WTC11 (cell line): ENCODE results near the gene OGFOD3.

Source experiments
- ATF3 ChIP-seq: sonication (generic); formaldehyde crosslinking; conservative IDR thresholded peaks from 2 replicates; pipeline ENCODE4 v1.8.1; 2022; ENCODE audit warnings: mild to moderate bottlenecking, missing genetic modification reagents
- CTCF ChIP-seq: fragments of 200-600 bp; IDR thresholded peaks from 2 replicates; pipeline ENCODE4 v1.8.0; 2022; ENCODE audit warnings: antibody characterized with exemption
- FOXP1 ChIP-seq: sonication (generic); formaldehyde crosslinking; IDR thresholded peaks from 2 replicates; pipeline ENCODE4 v1.8.0; 2022; ENCODE audit warnings: missing genetic modification reagents, mild to moderate bottlenecking, moderate library complexity, borderline replicate concordance
- KAT7 ChIP-seq: sonication (generic); formaldehyde crosslinking; IDR thresholded peaks from 2 replicates; pipeline ENCODE4 v1.8.1; 2023; ENCODE audit warnings: missing genetic modification reagents, mild to moderate bottlenecking, borderline replicate concordance
- MAX ChIP-seq: sonication (generic); formaldehyde crosslinking; IDR thresholded peaks from 2 replicates; pipeline ENCODE4 v1.8.0; 2022; ENCODE audit warnings: mild to moderate bottlenecking, missing genetic modification reagents
- RELA ChIP-seq: sonication (generic); formaldehyde crosslinking; IDR thresholded peaks from 2 replicates; pipeline ENCODE4 v1.8.1; 2022; ENCODE audit warnings: missing genetic modification reagents, mild to moderate bottlenecking, borderline replicate concordance
- SP1 ChIP-seq: sonication (generic); formaldehyde crosslinking; conservative IDR thresholded peaks from 2 replicates; pipeline ENCODE4 v1.8.1; 2022; ENCODE audit warnings: missing genetic modification reagents
- TCF7 ChIP-seq: sonication (generic); formaldehyde crosslinking; IDR thresholded peaks from 2 replicates; pipeline ENCODE4 v1.8.0; 2022; ENCODE audit warnings: mild to moderate bottlenecking, low read depth, missing genetic modification reagents, moderate library complexity
- TEAD4 ChIP-seq: sonication (generic); formaldehyde crosslinking; IDR thresholded peaks from 2 replicates; pipeline ENCODE4 v1.8.0; 2022; ENCODE audit warnings: mild to moderate bottlenecking, missing genetic modification reagents
- ZBTB43 ChIP-seq: sonication (generic); formaldehyde crosslinking; IDR thresholded peaks from 2 replicates; pipeline ENCODE4 v1.8.1; 2023; ENCODE audit warnings: mild to moderate bottlenecking, missing genetic modification reagents
- TF ChIP-seq, protein P1 (sequence below): sonication (generic); formaldehyde crosslinking; conservative IDR thresholded peaks from 2 replicates; pipeline ENCODE4 v1.8.1; 2023; ENCODE audit warnings: mild to moderate bottlenecking, low read depth, missing genetic modification reagents, moderate library complexity

DNA sequence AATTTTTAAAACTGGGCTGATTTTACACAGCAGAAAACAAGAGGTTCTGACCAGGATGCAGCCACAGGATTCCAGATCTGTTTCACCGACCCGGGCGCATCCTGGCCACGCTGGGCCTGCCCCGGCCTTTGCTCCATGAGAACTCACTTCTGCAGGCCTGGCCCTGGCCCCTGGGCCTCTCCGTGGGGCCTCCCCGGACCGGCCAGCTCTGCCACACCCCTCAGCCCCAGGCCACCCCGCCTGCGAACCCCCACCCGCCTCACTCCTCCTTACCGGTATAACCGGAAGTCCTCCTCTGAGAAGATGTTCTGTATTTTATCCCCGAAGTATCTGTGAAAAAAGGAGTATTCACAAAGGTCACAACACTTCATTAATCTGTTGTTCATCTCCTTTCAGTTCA, 13.3 kb downstream of the OGFOD3 start:
- TF ChIP-seq RELA (CRISPR knock-in tag) (no peak), SP1 (CRISPR knock-in tag) (no peak), CTCF (no peak), FOXP1 (CRISPR knock-in tag) (no peak), MAX (CRISPR knock-in tag) (no peak), TCF7 (no peak), ATF3 (CRISPR knock-in tag) (no peak), KAT7 (CRISPR knock-in tag) (no peak), ZBTB43 (no peak), TEAD4 (no peak)
- TF ChIP-seq, protein P1, sequence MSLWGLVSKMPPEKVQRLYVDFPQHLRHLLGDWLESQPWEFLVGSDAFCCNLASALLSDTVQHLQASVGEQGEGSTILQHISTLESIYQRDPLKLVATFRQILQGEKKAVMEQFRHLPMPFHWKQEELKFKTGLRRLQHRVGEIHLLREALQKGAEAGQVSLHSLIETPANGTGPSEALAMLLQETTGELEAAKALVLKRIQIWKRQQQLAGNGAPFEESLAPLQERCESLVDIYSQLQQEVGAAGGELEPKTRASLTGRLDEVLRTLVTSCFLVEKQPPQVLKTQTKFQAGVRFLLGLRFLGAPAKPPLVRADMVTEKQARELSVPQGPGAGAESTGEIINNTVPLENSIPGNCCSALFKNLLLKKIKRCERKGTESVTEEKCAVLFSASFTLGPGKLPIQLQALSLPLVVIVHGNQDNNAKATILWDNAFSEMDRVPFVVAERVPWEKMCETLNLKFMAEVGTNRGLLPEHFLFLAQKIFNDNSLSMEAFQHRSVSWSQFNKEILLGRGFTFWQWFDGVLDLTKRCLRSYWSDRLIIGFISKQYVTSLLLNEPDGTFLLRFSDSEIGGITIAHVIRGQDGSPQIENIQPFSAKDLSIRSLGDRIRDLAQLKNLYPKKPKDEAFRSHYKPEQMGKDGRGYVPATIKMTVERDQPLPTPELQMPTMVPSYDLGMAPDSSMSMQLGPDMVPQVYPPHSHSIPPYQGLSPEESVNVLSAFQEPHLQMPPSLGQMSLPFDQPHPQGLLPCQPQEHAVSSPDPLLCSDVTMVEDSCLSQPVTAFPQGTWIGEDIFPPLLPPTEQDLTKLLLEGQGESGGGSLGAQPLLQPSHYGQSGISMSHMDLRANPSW = no peak
